GM19238 (cell line): ENCODE data around the gene ARF3.
A peak's percentile ranks its signal among the peaks of the same experiment; 100 is the strongest.

Experiments used
- DNase-seq: peaks from one replicate; pipeline ENCODE4 v3.0.0; 2011; ENCODE audit warnings: low spot score; ENCODE audit not compliant: insufficient read length

Gene ARF3

GRCh38 chr12:48957141-48958048 lies at the start of gene ARF3:
ARF3 (minus strand) TSS chr12:48957487; CDS start chr12:48941095, 16,392 bp downstream.
- peak; percentile 98 for DNase-seq

DNA sequence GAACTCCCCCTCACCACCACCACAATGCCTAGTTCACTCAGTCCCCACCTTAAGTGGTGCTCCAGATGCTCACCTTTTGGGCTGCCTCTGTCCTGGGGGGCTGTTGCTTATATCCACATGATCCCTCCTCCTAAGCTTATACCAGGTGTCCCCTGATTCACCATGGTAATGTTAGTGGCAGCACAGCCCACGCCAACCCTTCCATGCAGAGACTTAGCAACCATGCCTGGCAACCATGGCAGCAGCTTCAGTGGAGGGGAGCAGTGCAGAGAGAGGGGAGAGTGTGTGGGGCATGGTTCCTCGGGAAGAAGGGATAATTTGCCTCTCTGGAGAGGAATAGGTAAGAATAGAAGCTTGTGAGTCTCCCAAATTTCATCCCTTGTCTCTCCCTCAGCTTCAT lies 43.1 kb upstream of the ARF3 start:
- no peak for DNase-seq

DNA sequence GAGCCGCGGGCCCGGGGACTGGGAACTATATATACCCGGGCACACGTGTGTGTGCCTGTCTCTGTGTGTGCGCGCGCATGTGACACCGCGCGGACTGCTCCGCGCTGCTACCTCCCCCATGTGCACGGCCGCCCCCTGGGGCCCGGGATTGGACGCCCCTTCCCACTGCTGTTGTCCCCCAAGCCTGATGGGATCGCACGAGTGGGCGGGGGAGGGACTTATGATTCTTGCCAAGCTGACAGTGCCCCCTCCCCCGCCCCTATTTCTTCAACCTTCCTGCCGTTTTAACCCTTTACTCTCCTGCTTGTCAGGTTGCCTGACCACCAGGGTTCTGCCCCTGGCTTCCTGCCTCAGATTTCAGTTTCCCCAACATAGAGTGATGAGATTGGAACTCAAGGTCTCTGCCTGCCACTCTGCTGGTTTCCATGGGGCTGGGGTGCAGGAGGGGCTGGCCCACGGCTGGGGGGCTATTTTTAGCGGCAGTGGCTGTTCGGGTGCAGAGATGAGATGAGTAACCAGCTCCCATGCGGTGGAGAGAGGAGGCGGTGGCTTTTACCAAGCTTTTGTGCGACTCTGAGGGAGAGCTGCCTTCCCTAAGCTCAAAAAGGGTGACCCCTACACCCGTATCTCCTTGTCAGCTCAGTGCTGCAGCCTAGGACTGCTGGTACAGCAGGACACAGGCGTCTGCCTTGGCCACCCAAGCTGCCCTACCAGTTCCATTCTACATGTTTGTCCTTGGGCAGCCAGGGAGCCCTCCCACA lies 42.3 kb upstream of the ARF3 start, which contains the start of gene DDN:
DDN (minus strand) TSS at position 5 of the 761 bp plus-strand sequence. CDS start 88 bp downstream, outside the sequence.
- peak; percentile 73 for DNase-seq

GRCh38 chr12:48998497-48999353 lies 41.4 kb upstream of the ARF3 start:
- DNase-seq, result no peak

GRCh38 chr12:48997719-48998496 lies 40.6 kb upstream of the ARF3 start:
- peak; percentile 79 for DNase-seq

DNA sequence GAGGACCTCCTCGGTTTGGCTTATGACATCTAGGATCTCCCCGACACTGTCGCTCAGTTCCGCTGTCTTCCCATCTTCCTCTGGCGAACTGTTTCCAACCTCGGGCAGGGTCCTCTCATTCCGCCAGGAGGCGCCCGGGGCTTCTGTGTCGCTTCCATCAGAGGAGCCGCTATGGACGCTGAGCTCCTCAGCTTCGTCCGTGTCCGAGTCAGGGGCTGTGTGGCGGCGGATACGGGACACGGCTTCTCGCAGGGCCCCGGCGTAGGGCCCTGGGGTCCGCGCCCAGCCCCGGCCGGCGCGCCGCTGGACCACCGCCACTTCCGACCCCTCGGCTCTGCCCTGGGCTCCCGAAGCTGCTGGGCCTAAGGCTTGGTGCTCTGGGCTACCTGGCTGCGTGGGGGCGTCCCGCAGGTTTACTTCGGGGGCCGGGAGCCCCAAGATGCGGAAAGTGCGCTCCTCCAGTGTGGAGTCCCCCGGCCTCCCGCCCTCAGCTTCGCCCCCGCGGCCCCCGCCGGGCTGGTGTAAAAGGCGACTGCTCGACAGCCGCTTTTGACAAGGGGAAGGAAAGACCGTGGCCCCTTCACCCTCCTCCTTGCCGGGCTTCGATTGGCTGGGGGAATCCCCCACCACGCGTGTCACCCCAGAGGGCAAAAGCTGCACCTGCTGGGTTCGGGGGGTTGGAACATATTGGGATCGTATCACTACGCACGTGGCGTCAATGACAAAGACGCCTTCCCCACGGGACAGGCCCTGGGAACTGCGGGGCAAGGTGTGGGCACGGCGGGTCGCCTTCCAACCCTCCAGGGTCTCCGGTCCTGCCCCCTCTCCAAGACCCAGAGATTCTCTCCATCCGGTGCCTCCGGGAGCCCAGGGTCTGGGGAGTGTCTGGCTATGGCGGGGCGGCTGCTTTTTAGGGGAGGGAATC lies 39.8 kb upstream of the ARF3 start:
- peak; percentile 70 for DNase-seq

DNA sequence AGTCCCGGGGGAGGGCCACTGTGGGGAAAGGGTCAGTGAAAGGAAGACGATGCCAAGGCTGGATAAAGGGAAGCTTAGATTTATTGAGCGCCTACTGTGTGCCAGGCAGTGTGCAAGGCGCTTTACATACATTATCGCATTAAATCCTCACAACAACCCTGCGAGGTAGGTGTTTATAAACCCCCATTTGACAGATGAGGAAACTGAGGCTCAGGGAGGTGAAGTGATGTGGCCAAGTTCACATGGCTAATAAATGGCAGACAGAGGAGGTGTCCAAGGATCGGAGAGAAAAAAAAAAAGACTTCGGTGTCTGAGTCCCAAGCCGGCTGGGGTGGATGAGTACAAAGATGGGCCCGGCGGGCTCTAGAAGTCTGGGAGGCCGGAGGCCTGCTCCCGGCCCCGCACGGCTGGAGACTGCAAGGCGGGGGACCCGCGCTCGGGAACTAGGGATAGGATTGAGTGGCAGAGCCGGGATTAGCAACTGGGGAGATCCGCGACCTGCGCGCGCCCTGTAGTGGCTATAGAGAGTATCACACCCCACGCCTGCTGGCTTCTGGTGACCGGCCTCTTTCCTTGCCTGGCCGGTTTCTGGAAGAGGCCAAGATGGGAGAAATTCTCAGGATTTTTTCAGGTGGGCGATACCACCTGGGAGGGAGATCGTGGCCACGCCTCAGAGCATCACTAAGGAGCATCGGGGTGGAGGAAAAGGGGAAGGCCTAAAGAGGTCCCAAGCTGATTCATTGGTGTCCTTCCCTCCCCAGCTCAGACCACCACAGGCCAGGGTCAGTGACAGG lies 38.0 kb upstream of the ARF3 start:
- DNase-seq, result peak; percentile 81

- no peak for DNase-seq
Observed at GRCh38 chr12:48994224-48995085, 37.2 kb upstream of the ARF3 start.

- no peak for DNase-seq
Observed at GRCh38 chr12:48993787-48994186, 36.5 kb upstream of the ARF3 start.

DNA sequence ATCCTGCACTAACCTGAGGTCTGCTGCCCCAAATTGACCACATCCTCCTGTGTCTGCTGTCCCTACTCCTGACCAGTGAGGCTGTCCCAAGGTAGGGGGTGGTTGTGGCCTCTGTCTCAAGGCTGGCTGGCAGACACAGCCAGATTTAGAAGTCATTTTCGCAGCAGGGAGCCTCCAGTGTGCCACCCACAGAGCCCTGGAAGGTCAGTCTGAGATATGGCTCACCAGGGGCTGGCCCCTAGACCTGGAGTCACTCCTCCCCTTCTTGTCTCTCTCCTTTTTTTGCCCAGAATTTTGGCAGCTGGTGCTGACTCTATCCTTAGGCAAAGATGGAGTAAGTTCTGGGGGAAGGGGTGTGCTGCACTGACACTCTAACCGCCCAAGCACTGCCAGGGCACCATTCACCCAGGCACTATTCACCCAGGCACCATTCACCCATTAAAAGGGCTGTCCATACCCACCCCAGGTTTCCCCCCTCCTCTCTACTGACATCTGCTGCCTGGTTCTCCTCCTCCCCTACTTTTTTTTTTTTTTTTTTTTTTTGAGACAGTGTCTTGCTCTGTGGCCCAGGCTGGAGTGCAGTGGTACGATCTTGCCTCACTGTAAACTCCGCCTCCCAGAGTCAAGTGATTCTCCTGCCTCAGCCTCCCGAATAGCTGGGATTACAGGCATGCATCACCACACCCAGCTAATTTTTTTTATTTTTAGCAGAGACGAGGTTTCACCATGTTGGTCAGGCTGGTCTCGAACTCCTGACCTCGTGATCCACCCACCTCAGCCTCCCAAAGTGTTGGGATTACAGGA lies 34.2 kb upstream of the ARF3 start:
- no peak for DNase-seq

- no peak for DNase-seq
Observed at GRCh38 chr12:48990552-48990951, 33.3 kb upstream of the ARF3 start.

GRCh38 chr12:48988030-48988649 lies 30.9 kb upstream of the ARF3 start:
- DNase-seq, result no peak

GRCh38 chr12:48986720-48987291 lies 29.5 kb upstream of the ARF3 start:
- DNase-seq, result no peak

GRCh38 chr12:48985901-48986300 lies 28.6 kb upstream of the ARF3 start:
- no peak for DNase-seq

DNA sequence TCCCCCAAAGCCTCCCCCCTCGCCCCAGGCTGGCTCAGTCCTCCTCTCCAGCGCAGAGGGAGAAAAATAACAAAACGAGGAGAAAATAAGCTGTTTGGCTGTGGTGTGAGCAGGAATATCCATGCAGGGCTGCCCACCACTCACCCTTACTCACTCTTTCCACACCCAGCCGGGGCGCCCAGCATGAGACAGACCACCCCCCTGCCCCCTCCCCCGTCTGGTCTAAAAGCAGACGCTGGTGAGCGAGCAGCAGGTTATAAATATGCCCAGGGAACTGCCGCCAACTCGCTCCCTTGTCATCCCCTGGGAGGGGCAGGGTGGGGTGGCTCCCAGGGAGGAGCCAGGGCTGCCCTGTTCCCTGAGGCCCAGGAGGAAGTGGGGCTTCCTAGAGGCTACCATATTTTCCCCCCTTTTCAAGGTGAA lies 28.2 kb upstream of the ARF3 start:
- DNase-seq, result no peak
